Esophagus mucosa (tissue), 1 donor: ENCODE results near the gene FOXN4. TPM values are rescaled to one million over a fixed set of nuclear protein-coding genes. Genes with fewer than 3 reads are reported as not detected.

Source experiments
- ATAC-seq: fragments of 200-7000 bp; cut with Tn5 transposase; one replicate; pipeline ENCODE4 v1.9.1; 2020
- total RNA-seq: library from RNA; stranded (reverse); gene quantifications from one replicate; pipeline ENCODE4 v1.2.4, GENCODE V29; 2023
- donor health status: DM: yes; HTN: yes; CAD: no.

Gene FOXN4
- total RNA-seq, 1 donor from 2014 or later = not detected

GRCh38 chr12:109258201-109258600, 50.9 kb downstream of the FOXN4 start:
- no peak for ATAC-seq

DNA sequence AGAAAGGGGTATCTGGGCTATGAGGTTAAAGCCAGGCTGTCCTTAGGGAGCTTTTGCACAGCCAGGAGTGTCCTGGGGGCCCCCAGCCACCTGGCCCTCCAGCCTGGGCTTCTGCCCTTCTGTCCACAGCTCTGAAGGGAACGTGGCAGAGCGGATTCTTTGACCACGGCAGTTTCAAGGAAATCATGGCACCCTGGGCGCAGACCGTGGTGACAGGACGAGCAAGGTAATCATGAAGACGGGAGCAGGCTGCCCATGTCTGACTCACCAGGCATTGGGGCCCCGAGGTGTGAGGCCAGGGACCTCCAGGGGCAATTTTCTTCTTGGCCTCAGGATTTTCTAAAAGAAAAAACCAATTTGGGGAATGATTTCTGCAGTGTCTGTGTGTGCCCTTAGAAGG, 53.1 kb downstream of the FOXN4 start:
- no peak for ATAC-seq

- ATAC-seq = no peak
Observed at GRCh38 chr12:109255377-109255776, 53.7 kb downstream of the FOXN4 start.

DNA sequence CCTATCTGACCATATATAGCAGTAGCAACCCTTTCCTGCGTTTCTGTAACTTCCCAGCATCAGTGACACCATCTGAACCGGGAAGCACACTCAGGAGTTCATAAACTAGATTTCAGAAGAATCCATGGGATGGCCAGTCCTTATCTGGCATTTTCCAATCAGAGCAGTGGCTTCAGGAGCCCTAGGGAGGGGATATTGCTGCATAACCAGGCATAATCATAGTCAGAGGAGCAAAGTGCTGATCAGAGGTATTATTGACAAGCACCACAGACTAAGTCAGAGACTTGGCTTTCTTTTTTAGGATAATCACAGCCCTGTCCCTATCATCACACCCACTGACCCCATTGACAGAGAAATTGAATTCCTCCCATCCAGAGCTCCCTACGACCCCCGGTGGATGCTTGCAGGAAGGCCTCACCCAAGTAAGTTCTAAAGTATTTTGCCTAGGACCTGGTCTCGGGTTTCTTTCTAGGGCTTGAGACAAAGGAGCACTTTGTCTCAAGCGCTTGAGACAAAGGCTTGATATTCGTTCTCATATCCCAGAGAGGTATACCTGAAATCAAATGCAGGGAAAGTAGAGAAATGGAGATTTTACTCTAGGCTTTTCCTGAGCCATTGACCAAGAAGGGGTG, 55.1 kb downstream of the FOXN4 start:
- ATAC-seq = no peak

DNA sequence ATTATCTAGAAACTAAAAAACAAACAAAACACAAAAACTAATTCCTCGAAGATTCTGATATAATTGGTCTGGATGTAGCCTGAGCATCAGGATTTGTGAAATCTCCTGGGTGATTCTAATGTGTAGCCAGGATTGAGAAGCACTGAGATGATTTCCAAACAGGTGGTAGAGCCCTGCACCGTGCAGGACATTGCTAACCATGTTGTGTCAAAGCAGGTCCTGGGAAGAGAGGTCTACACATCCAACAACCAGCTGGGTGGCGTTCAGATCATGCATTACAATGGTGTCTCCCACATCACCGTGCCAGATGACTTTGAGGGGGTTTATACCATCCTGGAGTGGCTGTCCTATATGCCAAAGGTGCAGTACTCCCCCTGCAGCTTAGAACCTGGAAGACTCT, 56.3 kb downstream of the FOXN4 start:
- no peak for ATAC-seq

GRCh38 chr12:109250523-109250922, 58.6 kb downstream of the FOXN4 start:
- ATAC-seq = no peak

GRCh38 chr12:109247831-109248654, 61.0 kb downstream of the FOXN4 start:
- no peak for ATAC-seq

DNA sequence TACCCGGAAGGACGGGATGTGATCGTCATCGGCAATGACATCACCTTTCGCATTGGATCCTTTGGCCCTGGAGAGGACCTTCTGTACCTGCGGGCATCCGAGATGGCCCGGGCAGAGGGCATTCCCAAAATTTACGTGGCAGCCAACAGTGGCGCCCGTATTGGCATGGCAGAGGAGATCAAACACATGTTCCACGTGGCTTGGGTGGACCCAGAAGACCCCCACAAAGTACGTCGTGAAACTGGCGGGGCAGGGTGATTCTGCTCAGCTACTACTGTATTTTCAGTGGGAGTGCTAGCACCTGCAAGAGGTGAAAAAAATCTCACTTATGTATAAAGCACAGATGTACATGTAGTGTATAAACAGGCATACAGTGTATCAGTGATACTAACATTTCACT, 62.9 kb downstream of the FOXN4 start:
- ATAC-seq = no peak

DNA sequence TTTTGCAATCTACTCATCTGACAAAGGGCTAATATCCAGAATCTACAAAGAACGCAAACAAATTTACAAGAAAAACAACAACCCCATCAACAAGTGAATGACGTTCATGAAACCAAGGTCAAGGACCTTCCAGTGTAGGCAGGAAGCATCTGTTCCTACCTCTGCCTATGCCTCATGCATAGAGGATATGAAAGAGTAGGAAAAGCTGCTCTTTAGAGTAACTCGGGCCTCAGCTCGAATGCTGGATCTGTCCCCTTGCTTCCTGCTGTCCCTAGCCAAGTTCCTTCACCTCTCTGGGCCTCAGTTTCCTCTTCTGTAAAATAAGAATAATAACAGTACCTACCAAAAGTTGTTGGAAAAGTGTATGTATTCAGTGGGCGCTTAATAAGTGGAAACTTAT, 65.0 kb downstream of the FOXN4 start:
- ATAC-seq = no peak

DNA sequence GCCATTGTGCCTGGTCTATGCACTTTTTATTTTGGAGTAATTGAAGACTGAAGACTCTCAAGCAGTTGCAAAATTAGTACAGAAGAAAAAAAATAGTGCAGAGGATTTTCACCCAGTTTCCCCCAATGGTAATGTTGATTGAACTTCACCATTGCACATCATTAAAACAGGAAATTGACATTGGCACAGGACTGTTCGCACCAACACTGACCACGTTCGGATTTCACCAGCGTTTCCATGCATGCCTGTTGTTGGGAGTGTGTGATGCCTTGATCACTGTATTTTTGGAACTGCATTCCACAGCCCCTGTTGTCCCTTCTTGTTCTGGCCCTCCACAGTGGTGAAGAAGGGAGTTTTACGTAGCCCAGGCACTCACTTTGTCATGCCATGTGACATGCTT, 67.1 kb downstream of the FOXN4 start:
- no peak for ATAC-seq

DNA sequence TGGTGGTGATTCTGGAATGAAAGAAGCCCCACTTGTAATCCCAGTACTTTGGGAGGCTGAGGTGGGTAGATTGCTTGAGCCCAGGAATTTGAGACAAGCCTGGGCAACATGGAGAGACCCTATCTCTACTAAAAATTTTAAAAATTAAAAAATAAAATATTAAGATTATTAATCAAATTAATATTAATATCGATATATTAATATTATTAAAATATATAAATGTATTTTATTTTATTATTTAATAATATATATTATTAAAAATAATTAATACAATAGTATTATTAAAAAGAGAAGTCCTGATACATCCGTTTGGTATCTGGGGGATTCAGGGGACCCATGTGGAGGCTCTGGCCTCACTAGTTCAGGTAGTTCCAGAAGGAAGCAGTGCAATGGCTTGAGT, 68.7 kb downstream of the FOXN4 start:
- ATAC-seq = no peak

DNA sequence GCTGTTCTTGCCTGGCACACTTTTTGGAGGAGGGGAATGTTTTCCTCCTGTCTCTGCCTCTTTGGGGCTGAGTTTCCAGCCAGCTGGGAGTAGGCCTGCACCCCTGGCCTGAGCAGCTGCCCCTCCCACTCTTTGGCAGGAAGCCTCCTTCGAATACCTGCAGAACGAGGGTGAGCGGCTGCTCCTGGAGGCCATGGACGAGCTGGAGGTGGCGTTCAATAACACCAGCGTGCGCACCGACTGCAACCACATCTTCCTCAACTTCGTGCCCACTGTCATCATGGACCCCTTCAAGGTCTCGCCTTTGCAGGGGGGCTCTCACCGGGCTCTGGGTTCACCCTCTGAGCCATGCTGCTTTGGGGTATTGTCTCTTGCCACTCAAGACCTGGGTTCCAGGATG, 69.4 kb downstream of the FOXN4 start:
- ATAC-seq = no peak

- no peak for ATAC-seq
Observed at GRCh38 chr12:109239179-109239578, 69.9 kb downstream of the FOXN4 start.

- ATAC-seq = no peak
Observed at GRCh38 chr12:109236257-109236656, 72.8 kb downstream of the FOXN4 start.

GRCh38 chr12:109234012-109234411, 75.1 kb downstream of the FOXN4 start:
- no peak for ATAC-seq

DNA sequence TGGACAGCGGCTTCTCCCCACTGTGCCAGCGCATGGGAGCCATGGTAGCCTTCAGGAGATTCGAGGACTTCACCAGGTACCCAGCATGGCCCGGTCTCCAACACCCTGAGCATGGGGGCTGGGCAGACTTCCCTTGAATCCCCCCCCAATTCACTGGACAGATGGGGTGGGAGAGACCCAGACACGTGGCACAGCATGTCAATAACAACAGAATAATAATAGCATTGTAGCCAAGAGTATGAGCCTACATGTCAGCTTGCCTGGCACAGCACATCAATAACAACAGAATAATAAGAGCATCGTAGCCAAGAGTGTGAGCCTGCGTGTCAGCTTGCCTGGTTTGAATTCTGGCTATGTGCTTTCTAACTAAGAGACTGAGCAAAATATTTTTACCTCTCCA, 76.4 kb downstream of the FOXN4 start:
- no peak for ATAC-seq

- ATAC-seq = no peak
Observed at GRCh38 chr12:109230193-109230592, 78.9 kb downstream of the FOXN4 start.

DNA sequence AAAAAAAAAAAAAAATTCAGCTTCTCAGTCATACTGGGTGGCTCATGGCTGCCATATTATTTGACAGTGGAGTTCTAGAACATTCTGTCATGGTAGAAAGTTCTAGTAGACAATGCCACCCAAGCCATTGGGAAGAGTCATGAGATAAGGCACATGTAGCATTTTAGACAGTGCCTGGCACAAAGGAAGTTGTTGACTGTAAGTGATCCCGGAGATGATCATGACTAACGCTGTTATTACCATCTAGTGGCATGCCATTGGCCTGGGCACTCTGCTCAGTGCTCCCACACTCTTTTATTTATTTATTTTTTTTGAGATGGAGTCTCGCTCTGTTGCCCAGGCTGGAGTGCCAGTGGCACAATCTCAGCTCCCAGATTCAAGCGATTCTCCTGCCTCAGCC, 80.4 kb downstream of the FOXN4 start:
- no peak for ATAC-seq

Other genes starting within 250 kb of the FOXN4 start
- 14.2 TPM for gene ALKBH2, start 215.8 kb downstream of the FOXN4 start, total RNA-seq
- 32.0 TPM for gene UNG, start 211.7 kb downstream of the FOXN4 start, total RNA-seq
- gene ACACB, start 192.7 kb downstream of the FOXN4 start, total RNA-seq = 7.0 TPM
- gene MYO1H, start 38.6 kb upstream of the FOXN4 start, total RNA-seq = 1.0 TPM
- gene KCTD10, start 168.0 kb upstream of the FOXN4 start, total RNA-seq = 51.7 TPM
- 29.6 TPM for gene UBE3B, start 168.3 kb upstream of the FOXN4 start, total RNA-seq